Smooth muscle cell (in vitro differentiated cells): ENCODE measurements around the gene TPM4. TPM values are rescaled to one million over a fixed set of nuclear protein-coding genes. Genes with fewer than 3 reads are reported as not detected.

Experiments used
- DNase-seq: peaks from one replicate; lab custom pipeline; 2025; ENCODE audit not compliant: unreplicated experiment; lab: John Stamatoyannopoulos, UW
- H2AFZ ChIP-seq: fragments of 200-600 bp; sonication (generic); 2 replicates; pipeline ENCODE4 v1.6.0; 2016; ENCODE audit warnings: antibody characterized with exemption, low read depth, mild to moderate bottlenecking
- H3F3A ChIP-seq: fragments of 200-600 bp; sonication (generic); 2 replicates; pipeline ENCODE4 v1.6.0; 2017; ENCODE audit warnings: antibody characterized with exemption, low read depth
- H3K27ac ChIP-seq: fragments of 200-600 bp; sonication (generic); 2 replicates; pipeline ENCODE4 v1.5.1; 2016; ENCODE audit warnings: low read depth, mild to moderate bottlenecking
- H3K27me3 ChIP-seq: fragments of 200-600 bp; sonication (generic); 2 replicates; pipeline ENCODE4 v1.6.1; 2016; ENCODE audit warnings: low read depth, mild to moderate bottlenecking
- H3K36me3 ChIP-seq: fragments of 200-600 bp; sonication (generic); 2 replicates; pipeline ENCODE4 v1.5.1; 2016; ENCODE audit warnings: low read depth
- H3K4me1 ChIP-seq: fragments of 200-600 bp; sonication (generic); 2 replicates; pipeline ENCODE4 v1.5.1; 2016; ENCODE audit warnings: low read depth
- H3K4me2 ChIP-seq: fragments of 200-600 bp; sonication (generic); 2 replicates; pipeline ENCODE4 v1.6.0; 2016; ENCODE audit warnings: mild to moderate bottlenecking
- H3K4me3 ChIP-seq: fragments of 200-600 bp; sonication (generic); 2 replicates; pipeline ENCODE4 v1.5.1; 2016; ENCODE audit warnings: mild to moderate bottlenecking
- H3K79me2 ChIP-seq: fragments of 200-600 bp; sonication (generic); 2 replicates; pipeline ENCODE4 v1.6.0; 2016; ENCODE audit warnings: low read depth, mild to moderate bottlenecking
- H3K9ac ChIP-seq: fragments of 200-600 bp; sonication (generic); 2 replicates; pipeline ENCODE4 v1.6.0; 2016; ENCODE audit warnings: low read depth
- H3K9me3 ChIP-seq: fragments of 200-600 bp; sonication (generic); replicated peaks from 2 replicates; pipeline ENCODE4 v1.5.1; 2016; ENCODE audit warnings: low read depth
- H4K20me1 ChIP-seq: fragments of 200-600 bp; sonication (generic); 2 replicates; pipeline ENCODE4 v1.6.0; 2016; ENCODE audit warnings: low read depth
- WGBS: methylation state at CpG from one replicate; pipeline ENCODE4 v1.1.7; 2016; ENCODE audit warnings: low lambda C conversion rate; 5-methylcytosine and 5-hydroxymethylcytosine counted together
- polyA plus RNA-seq: library from polyadenylated mRNA; unstranded; fragments of >200 nt; fragmentation: Nextera tagmentation; extraction: Ambion mirVana; gene quantifications from 2 replicates; pipeline ENCODE4 v1.2.1, GENCODE V29; 2016
- total RNA-seq: library from RNA; depleted of rRNA; stranded (reverse); fragments of >200 nt; gene quantifications from 2 replicates; pipeline ENCODE4 v1.2.3, GENCODE V29; 2014
- TF ChIP-seq, protein P1 (sequence below): fragments of 200-600 bp; sonication (generic); IDR thresholded peaks from 2 replicates; pipeline ENCODE4 v1.5.1; 2017; ENCODE audit warnings: borderline replicate concordance, mild to moderate bottlenecking, antibody characterized with exemption; ENCODE audit not compliant: insufficient read depth, poor library complexity, severe bottlenecking

Gene TPM4
- total and polyA plus RNA-seq, 2 experiments from 2014 or later = 1,070 to 1,074 TPM

DNA sequence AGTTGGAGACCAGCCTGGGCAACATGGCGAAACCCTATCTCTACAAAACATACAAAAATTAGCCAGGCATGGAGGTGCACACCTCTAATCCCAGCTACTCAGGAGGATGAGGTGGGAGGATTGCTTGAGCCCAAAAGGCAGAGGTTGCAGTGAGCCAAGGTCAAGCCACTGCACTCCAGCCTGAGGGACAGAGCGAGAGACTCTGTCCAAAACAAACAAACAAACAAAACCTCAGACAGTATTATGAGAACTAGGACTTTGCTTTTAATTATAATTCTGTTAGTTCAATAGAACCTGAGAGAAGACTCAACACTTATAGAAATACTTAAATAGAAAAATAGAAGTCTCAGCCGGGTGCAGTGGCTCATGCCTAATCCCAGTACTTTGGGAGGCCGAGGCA is 31.1 kb upstream of the TPM4 start:
- no peak overlapping the region for H3K27ac ChIP-seq
- H3K4me1 ChIP-seq = no peaks in the 10 kb centered on the region
- no peak for DNase-seq
- 90% methylated on average over 4 of the region's 4 CpGs for WGBS
- H3F3A ChIP-seq = no peaks in the 10 kb centered on the region
- no peak overlapping the region for H3K9ac ChIP-seq
- TF ChIP-seq, protein P1, sequence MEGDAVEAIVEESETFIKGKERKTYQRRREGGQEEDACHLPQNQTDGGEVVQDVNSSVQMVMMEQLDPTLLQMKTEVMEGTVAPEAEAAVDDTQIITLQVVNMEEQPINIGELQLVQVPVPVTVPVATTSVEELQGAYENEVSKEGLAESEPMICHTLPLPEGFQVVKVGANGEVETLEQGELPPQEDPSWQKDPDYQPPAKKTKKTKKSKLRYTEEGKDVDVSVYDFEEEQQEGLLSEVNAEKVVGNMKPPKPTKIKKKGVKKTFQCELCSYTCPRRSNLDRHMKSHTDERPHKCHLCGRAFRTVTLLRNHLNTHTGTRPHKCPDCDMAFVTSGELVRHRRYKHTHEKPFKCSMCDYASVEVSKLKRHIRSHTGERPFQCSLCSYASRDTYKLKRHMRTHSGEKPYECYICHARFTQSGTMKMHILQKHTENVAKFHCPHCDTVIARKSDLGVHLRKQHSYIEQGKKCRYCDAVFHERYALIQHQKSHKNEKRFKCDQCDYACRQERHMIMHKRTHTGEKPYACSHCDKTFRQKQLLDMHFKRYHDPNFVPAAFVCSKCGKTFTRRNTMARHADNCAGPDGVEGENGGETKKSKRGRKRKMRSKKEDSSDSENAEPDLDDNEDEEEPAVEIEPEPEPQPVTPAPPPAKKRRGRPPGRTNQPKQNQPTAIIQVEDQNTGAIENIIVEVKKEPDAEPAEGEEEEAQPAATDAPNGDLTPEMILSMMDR = no peak
- H4K20me1 ChIP-seq = no peaks in the 10 kb centered on the region
- no peaks in the 10 kb centered on the region for H3K36me3 ChIP-seq
- H3K9me3 ChIP-seq = no peaks in the 10 kb centered on the region
- H3K4me3 ChIP-seq = no peak overlapping the region
- H3K79me2 ChIP-seq = no peaks in the 10 kb centered on the region
- H3K27me3 ChIP-seq = no peaks in the 10 kb centered on the region
- no peak overlapping the region for H2AFZ ChIP-seq
- H3K4me2 ChIP-seq = no peak overlapping the region

DNA sequence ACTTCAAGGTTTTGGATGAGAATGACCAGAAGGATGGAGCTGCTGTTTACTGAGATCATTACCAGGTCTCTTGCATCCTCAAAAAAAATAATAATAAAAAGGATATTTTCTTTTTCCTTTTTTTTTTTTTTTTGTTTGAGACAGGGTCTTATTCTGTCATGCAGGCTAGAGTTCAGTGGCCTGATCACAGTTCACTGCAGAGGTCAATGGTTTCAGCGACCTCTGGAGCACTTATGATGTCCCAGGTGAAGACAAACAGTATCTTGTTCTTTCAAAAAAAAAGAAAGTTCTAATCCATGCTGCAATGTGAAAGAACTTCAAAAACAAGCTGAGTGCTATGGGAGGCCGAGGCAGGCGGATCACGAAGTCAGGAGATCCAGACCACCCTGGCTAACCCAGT is 30.4 kb upstream of the TPM4 start:
- H2AFZ ChIP-seq = no peak overlapping the region
- no peaks in the 10 kb centered on the region for H3K36me3 ChIP-seq
- H3K27ac ChIP-seq = no peak overlapping the region
- DNase-seq = no peak
- no peaks in the 10 kb centered on the region for H3F3A ChIP-seq
- no peaks in the 10 kb centered on the region for H3K9me3 ChIP-seq
- no peak overlapping the region for H3K4me2 ChIP-seq
- no peaks in the 10 kb centered on the region for H3K79me2 ChIP-seq
- no peaks in the 10 kb centered on the region for H4K20me1 ChIP-seq
- TF ChIP-seq, protein P1 = no peak
- no peak overlapping the region for H3K9ac ChIP-seq
- WGBS = 81% methylated on average over 4 of the region's 4 CpGs
- H3K4me3 ChIP-seq = no peak overlapping the region
- H3K27me3 ChIP-seq = no peaks in the 10 kb centered on the region
- no peaks in the 10 kb centered on the region for H3K4me1 ChIP-seq

DNA sequence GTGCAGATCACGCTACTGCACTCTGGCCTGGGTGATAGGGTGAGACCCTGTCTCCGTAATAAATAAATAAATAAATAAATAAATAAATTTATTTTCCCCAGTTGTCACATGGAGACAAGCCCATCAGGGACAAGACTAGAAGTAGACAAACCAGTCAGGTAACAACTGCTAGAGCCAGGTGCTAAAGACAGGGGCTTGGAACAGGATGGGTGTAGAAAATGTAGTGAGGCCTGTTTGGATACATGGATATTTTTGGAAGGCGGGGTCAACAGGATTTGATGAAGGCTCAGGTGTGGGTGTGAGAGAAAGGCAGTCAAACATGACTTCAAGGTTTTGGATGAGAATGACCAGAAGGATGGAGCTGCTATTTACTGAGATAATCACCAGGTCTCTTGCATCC is 27.7 kb upstream of the TPM4 start:
- H3K9ac ChIP-seq = no peak overlapping the region
- TF ChIP-seq, protein P1 = no peak
- H3K9me3 ChIP-seq = no peaks in the 10 kb centered on the region
- H2AFZ ChIP-seq = no peak overlapping the region
- no peak overlapping the region for H3K4me3 ChIP-seq
- WGBS = 81% methylated on average over 3 of the region's 3 CpGs
- no peak overlapping the region for H3K4me2 ChIP-seq
- no peaks in the 10 kb centered on the region for H3F3A ChIP-seq
- H4K20me1 ChIP-seq = no peaks in the 10 kb centered on the region
- no peak for DNase-seq
- H3K27ac ChIP-seq = no peak overlapping the region
- no peaks in the 10 kb centered on the region for H3K36me3 ChIP-seq
- H3K4me1 ChIP-seq = no peaks in the 10 kb centered on the region
- H3K79me2 ChIP-seq = no peaks in the 10 kb centered on the region
- H3K27me3 ChIP-seq = no peaks in the 10 kb centered on the region

DNA sequence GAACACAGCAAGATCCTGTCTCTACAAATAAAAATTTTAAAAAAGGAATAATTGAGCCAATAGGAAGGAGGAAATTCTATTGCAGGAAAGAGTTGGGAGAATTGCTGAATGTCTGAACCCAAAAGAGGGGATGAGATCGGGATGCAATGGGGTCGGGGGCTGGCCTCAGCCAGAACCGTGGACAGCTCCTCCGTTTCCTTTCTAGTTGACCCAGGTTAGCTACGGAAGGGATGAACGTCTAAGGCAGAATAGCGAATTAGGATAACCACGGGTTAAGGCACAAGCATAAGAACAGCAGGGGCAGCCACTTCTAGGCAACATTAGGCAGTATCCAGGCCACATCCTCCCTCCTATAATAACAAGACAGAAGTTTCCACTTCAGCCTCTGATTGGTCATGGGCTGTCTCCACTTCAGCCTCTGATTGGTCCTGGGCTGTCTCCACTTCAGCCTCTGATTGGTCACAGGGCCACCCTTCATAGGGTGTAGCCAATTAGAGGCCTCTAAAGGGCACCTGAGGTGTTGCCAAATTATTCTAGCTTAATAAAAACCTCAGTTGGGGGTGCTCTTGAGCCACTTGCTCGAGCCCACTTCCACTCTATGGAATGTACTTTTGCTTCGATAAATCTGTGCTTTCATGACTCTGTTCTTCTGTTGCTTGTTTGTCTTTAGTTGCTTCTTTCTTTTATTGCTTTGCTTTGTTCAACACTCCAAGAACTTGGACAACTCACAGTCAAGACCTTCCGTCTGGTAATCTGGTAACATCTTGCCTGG is 24.9 kb upstream of the TPM4 start:
- no peaks in the 10 kb centered on the region for H4K20me1 ChIP-seq
- H3K9ac ChIP-seq = no peak overlapping the region
- TF ChIP-seq, protein P1 = no peak
- 65% methylated on average over 11 of the region's 11 CpGs for WGBS
- H3K79me2 ChIP-seq = no peaks in the 10 kb centered on the region
- H2AFZ ChIP-seq = no peak overlapping the region
- H3K4me1 ChIP-seq = no peaks in the 10 kb centered on the region
- H3K36me3 ChIP-seq = no peaks in the 10 kb centered on the region
- H3K27me3 ChIP-seq = no peaks in the 10 kb centered on the region
- DNase-seq = no peak
- H3F3A ChIP-seq = no peaks in the 10 kb centered on the region
- no peak overlapping the region for H3K27ac ChIP-seq
- no peak overlapping the region for H3K4me3 ChIP-seq
- no peak overlapping the region for H3K4me2 ChIP-seq
- H3K9me3 ChIP-seq = no peaks in the 10 kb centered on the region
